Measurements from ENCODE around the gene NLRP8. TPM values are rescaled to one million over a fixed set of nuclear protein-coding genes. Genes with fewer than 3 reads are reported as not detected.

Gene NLRP8
- total RNA-seq, 1 experiment from 2014 or later: not detected

DNA sequence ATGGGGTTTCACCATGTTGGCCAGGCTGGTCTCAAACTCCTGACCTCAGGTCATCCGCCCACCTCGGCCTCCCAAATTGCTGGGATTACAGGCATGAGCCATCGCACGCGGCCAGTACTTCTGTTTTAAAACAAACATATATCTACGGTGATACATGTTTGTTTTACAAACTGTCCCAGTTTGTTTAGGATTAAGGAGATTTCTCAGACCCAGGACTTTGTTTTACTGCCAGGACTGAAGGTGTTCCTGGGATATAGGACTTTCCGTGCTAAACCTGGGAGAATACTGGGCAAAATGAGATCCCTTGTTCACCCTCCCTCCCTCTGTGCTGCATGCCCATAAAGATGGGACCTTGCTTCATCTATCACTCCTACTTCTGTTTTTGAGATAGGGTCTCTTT, 8.8 kb downstream of the NLRP8 start:
- no peak for DNase-seq
- Mint-ChIP-seq H3K36me3 (ENCODE audit: insufficient read depth, unreplicated experiment) (no peaks in the 10 kb centered on the region), H3K27me3 (ENCODE audit: unreplicated experiment) (no peaks in the 10 kb centered on the region), H3K9me3 (ENCODE audit: low read depth, unreplicated experiment) (peaks cover 10% of the 10 kb centered on the region), H3K4me1 (ENCODE audit: low read depth, unreplicated experiment) (no peaks in the 10 kb centered on the region), H3K4me3 (ENCODE audit: low read depth, unreplicated experiment) (no peak overlapping the region), H3K27ac (ENCODE audit: unreplicated experiment) (no peak overlapping the region)
- TF ChIP-seq, protein P1, sequence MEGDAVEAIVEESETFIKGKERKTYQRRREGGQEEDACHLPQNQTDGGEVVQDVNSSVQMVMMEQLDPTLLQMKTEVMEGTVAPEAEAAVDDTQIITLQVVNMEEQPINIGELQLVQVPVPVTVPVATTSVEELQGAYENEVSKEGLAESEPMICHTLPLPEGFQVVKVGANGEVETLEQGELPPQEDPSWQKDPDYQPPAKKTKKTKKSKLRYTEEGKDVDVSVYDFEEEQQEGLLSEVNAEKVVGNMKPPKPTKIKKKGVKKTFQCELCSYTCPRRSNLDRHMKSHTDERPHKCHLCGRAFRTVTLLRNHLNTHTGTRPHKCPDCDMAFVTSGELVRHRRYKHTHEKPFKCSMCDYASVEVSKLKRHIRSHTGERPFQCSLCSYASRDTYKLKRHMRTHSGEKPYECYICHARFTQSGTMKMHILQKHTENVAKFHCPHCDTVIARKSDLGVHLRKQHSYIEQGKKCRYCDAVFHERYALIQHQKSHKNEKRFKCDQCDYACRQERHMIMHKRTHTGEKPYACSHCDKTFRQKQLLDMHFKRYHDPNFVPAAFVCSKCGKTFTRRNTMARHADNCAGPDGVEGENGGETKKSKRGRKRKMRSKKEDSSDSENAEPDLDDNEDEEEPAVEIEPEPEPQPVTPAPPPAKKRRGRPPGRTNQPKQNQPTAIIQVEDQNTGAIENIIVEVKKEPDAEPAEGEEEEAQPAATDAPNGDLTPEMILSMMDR (IDR thresholded peaks at IDR 0.05; ENCODE audit: unreplicated experiment): no peak
- intact Hi-C loops (cut with micrococcal nuclease; ENCODE audit: unreplicated experiment): no loop called here
- CTCF ChIA-PET: no interaction called here
- no TSS peak for BruUV-seq (replicated peaks)

DNA sequence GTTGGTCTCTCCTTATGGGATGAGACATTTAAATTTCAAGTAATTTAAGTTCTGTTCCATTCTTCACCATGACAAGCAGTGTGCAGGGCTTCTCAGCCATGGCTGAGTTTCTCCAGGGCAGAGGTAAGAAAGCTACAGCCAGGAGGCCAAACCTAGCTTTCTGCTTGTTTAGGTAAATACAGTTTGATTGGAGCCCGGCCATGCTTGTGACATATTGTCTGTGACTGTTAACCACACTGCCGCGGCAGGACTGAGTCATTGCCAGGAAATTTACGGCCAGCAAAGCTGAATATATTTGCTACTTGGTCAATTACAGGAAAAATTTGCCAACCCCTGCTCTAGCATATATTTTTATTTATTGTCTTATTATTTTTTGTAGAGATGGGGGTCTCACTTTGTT, 10.7 kb downstream of the NLRP8 start:
- H3K9me3 Mint-ChIP-seq (ENCODE audit: low read depth, unreplicated experiment): peaks cover 9% of the 10 kb centered on the region
- DNase-seq: no peak

DNA sequence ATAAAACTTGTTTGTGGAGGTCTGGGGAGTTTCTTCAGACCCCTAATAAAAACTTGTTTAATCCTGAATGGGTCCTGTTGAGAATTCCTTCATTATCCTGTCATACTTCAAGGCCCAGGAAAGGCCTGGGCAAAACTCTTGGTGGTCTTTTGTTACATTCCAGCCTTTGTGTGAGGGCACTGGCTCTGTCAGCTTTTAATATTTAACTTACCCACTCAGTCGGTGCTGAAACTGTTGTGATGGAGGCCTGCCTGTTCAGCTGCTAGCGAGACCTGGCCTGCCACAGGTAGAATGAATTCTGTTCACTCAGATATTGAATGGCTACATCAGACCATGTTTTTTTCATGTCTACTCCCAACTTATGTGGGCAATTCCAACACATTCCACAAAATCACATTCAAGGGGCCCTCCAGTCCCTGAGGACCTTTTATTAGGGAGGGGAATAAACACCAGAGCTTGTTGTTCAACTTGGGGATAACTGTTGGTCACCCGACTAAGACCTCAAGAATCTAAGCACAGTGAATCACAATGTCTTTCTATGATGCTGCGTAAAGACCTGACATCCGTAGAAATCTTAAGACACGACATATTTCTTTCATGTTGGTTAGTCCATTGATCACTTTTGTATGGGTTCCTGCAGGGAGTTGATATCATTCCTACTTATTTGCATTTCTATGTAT, 12.5 kb downstream of the NLRP8 start:
- H3K4me1 Mint-ChIP-seq (ENCODE audit: low read depth, unreplicated experiment): no peaks in the 10 kb centered on the region
- intact Hi-C loops (cut with micrococcal nuclease; ENCODE audit: unreplicated experiment): no loop called here
- H3K27ac Mint-ChIP-seq (ENCODE audit: unreplicated experiment): no peak overlapping the region
- CTCF ChIA-PET: no interaction called here
- no TSS peak for BruUV-seq (replicated peaks)
- TF ChIP-seq, protein P1 (IDR thresholded peaks at IDR 0.05; ENCODE audit: unreplicated experiment): no peak
- no peaks in the 10 kb centered on the region for H3K27me3 Mint-ChIP-seq (ENCODE audit: unreplicated experiment)
- peaks cover 8% of the 10 kb centered on the region for H3K9me3 Mint-ChIP-seq (ENCODE audit: low read depth, unreplicated experiment)
- H3K36me3 Mint-ChIP-seq (ENCODE audit: insufficient read depth, unreplicated experiment): no peaks in the 10 kb centered on the region
- DNase-seq: no peak
- no peak overlapping the region for H3K4me3 Mint-ChIP-seq (ENCODE audit: low read depth, unreplicated experiment)

More for the DNA sequence above, 10.7 kb downstream of the NLRP8 start:
- Mint-ChIP-seq H3K4me1 (ENCODE audit: low read depth, unreplicated experiment) (no peaks in the 10 kb centered on the region), H3K27me3 (ENCODE audit: unreplicated experiment) (no peaks in the 10 kb centered on the region), H3K4me3 (ENCODE audit: low read depth, unreplicated experiment) (no peak overlapping the region), H3K36me3 (ENCODE audit: insufficient read depth, unreplicated experiment) (no peaks in the 10 kb centered on the region), H3K27ac (ENCODE audit: unreplicated experiment) (no peak overlapping the region)
- no TSS peak for BruUV-seq (replicated peaks)
- TF ChIP-seq, protein P1 (IDR thresholded peaks at IDR 0.05; ENCODE audit: unreplicated experiment): no peak
- intact Hi-C loops (cut with micrococcal nuclease; ENCODE audit: unreplicated experiment): no loop called here
- CTCF ChIA-PET: no interaction called here

DNA sequence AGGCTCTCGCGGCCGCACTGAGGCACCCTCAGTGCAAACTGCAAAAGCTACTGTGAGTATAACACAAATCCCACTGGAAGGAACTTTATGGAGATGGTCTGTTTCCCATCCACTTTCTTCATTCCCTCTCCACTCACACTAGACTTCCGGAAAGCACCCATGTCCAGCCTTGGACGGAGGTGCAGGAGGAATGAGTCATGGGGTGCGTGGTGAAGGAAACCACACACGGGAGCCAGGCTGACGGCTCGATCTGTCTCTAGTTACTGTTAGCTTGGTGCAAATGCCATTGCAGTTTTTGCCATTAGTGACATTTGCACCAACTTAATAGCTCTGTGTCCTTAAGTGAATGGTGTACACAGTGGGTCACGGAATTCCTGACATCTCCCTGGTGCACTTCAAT, 14.6 kb downstream of the NLRP8 start:
- no peaks in the 10 kb centered on the region for H3K36me3 Mint-ChIP-seq (ENCODE audit: insufficient read depth, unreplicated experiment)
- TF ChIP-seq, protein P1 (IDR thresholded peaks at IDR 0.05; ENCODE audit: unreplicated experiment): no peak
- no peaks in the 10 kb centered on the region for H3K27me3 Mint-ChIP-seq (ENCODE audit: unreplicated experiment)
- CTCF ChIA-PET: no interaction called here
- peaks cover 14% of the 10 kb centered on the region for H3K9me3 Mint-ChIP-seq (ENCODE audit: low read depth, unreplicated experiment)
- no peak for DNase-seq
- H3K4me1 Mint-ChIP-seq (ENCODE audit: low read depth, unreplicated experiment): no peaks in the 10 kb centered on the region
- H3K27ac Mint-ChIP-seq (ENCODE audit: unreplicated experiment): no peak overlapping the region
- no peak overlapping the region for H3K4me3 Mint-ChIP-seq (ENCODE audit: low read depth, unreplicated experiment)
- intact Hi-C loops (cut with micrococcal nuclease; ENCODE audit: unreplicated experiment): no loop called here
- BruUV-seq (replicated peaks): no TSS peak

Measured in Calu3 (cell line).